G401 (cell line): ENCODE results near the gene FXYD7. TPM values are rescaled to one million over a fixed set of nuclear protein-coding genes. Genes with fewer than 3 reads are reported as not detected.
A peak's percentile ranks its signal among the peaks of the same experiment; 100 is the strongest.
"Not testable (repeated sequence)": the region's sequence is repeated elsewhere in the genome, so short reads cannot be mapped to it uniquely, and the experiment has no call there.

Experiments used
- DNase-seq: peaks from one replicate; pipeline ENCODE4 v3.0.0-alpha.2; 2015; ENCODE audit warnings: low spot score
- in situ Hi-C: cut with HindIII; loops from 2 replicates; pipeline ENCODE4 v1.10.0; 2016; ENCODE audit warnings: low sequenced_read_pairs, mixed read lengths
- total RNA-seq: library from RNA; depleted of rRNA; stranded (reverse); fragments of >200 nt; shearing (Covaris generic); gene quantifications from 2 replicates; pipeline ENCODE4 v1.2.3, GENCODE V29; 2014; rRNA removed

FXYD7 gene
- not detected in 2 replicates for total RNA-seq

GRCh38 chr19:35143231-35143715, at the start of gene FXYD7:
FXYD7 (plus strand) TSS chr19:35143255; CDS start chr19:35143334, 79 bp downstream.
- in situ Hi-C loops: no loop called here
- DNase-seq: peak; percentile 55

- no peak for DNase-seq
- in situ Hi-C loops: no loop called here
Observed at GRCh38 chr19:35093430-35093829, 49.6 kb upstream of the FXYD7 start.

- in situ Hi-C loops: no loop called here
- DNase-seq: no peak
Observed at GRCh38 chr19:35093941-35094647, 49.0 kb upstream of the FXYD7 start.

GRCh38 chr19:35094656-35095055, 48.4 kb upstream of the FXYD7 start:
- no peak for DNase-seq
- in situ Hi-C loops: no loop called here

GRCh38 chr19:35095667-35096368, 47.2 kb upstream of the FXYD7 start:
- in situ Hi-C loops: no loop called here
- DNase-seq: peak; percentile 98

GRCh38 chr19:35098413-35099049, 44.5 kb upstream of the FXYD7 start:
- DNase-seq: peak; percentile 57
- in situ Hi-C loops: no loop called here

- in situ Hi-C loops: no loop called here
Observed at GRCh38 chr19:35099155-35099896, 43.7 kb upstream of the FXYD7 start.

GRCh38 chr19:35099897-35100275, 43.2 kb upstream of the FXYD7 start:
- peak; percentile 63 for DNase-seq
- in situ Hi-C loops: no loop called here

More at GRCh38 chr19:35099155-35099896, 43.7 kb upstream of the FXYD7 start:
- no peak for DNase-seq

- no peak for DNase-seq
- in situ Hi-C loops: no loop called here
Observed at GRCh38 chr19:35100588-35101533, 42.2 kb upstream of the FXYD7 start.

GRCh38 chr19:35101949-35102348, 41.1 kb upstream of the FXYD7 start:
- DNase-seq, in situ Hi-C loops: not testable (repeated sequence)

GRCh38 chr19:35103614-35104013, 39.4 kb upstream of the FXYD7 start:
- DNase-seq, in situ Hi-C loops: not testable (repeated sequence)

- no peak for DNase-seq
- in situ Hi-C loops: no loop called here
Observed at GRCh38 chr19:35104361-35104760, 38.7 kb upstream of the FXYD7 start.

- no peak for DNase-seq
- in situ Hi-C loops: no loop called here
Observed at GRCh38 chr19:35105047-35105410, 38.0 kb upstream of the FXYD7 start.

GRCh38 chr19:35105411-35106290, 37.4 kb upstream of the FXYD7 start:
- in situ Hi-C loops: no loop called here
- DNase-seq: no peak

GRCh38 chr19:35106291-35106583, 36.8 kb upstream of the FXYD7 start:
- in situ Hi-C loops: no loop called here
- DNase-seq: no peak

- no peak for DNase-seq
- in situ Hi-C loops: no loop called here
Observed at GRCh38 chr19:35106898-35107541, 36.0 kb upstream of the FXYD7 start.

- in situ Hi-C loops: no loop called here
- DNase-seq: no peak
Observed at GRCh38 chr19:35107545-35107944, 35.5 kb upstream of the FXYD7 start.
